ENCODE measurements around the gene CRIM1.

DNA sequence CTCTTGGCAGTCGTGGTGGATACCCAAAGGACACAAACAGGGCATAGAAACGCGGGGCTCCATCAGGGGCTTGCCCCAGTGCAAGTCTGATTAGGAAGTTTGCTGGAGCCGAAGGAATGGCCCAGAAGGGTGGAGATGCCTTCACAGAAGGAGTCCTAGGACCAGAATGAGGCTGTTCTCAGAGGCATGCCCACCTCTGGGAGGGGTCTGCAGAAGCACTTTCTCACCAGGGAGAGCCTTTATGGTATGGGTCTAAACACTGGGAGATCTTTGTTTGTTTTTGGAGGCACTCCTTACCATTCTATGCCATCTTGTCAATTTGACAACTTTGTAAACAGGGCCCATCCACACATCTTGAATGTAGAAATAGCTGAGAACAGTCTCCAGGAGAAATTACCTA, 75.0 kb downstream of the CRIM1 start:
- no peak for TF ChIP-seq NFE2L2 (conservative IDR thresholded peaks at IDR 0.05; ENCODE audit: low read length)
- TF ChIP-seq, protein P1, sequence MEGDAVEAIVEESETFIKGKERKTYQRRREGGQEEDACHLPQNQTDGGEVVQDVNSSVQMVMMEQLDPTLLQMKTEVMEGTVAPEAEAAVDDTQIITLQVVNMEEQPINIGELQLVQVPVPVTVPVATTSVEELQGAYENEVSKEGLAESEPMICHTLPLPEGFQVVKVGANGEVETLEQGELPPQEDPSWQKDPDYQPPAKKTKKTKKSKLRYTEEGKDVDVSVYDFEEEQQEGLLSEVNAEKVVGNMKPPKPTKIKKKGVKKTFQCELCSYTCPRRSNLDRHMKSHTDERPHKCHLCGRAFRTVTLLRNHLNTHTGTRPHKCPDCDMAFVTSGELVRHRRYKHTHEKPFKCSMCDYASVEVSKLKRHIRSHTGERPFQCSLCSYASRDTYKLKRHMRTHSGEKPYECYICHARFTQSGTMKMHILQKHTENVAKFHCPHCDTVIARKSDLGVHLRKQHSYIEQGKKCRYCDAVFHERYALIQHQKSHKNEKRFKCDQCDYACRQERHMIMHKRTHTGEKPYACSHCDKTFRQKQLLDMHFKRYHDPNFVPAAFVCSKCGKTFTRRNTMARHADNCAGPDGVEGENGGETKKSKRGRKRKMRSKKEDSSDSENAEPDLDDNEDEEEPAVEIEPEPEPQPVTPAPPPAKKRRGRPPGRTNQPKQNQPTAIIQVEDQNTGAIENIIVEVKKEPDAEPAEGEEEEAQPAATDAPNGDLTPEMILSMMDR (IDR thresholded peaks at IDR 0.05) = no peak
